ENCODE data around the gene GCC1.

- TF ChIP-seq CTCF (IDR thresholded peaks at IDR 0.05; ENCODE audit: low read depth, low read length, poor library complexity, severe bottlenecking), result no peak
- TF ChIP-seq EZH2phosphoT487 (IDR thresholded peaks at IDR 0.05; ENCODE audit: borderline replicate concordance, low read length), result no peak
Measured at GRCh38 chr7:127585044-127585953, at the start of gene GCC1.

Data from DOHH2 (cell line).